Neuronal stem cell (in vitro differentiated cells): ENCODE results near the gene CAMKV.

Source experiments
- DNase-seq: peaks from one replicate; pipeline ENCODE4 v3.0.0-alpha.2; 2013; ENCODE audit warnings: low spot score
- H2AFZ ChIP-seq: one replicate; pipeline ENCODE4 v1.6.1; 2013; ENCODE audit warnings: mild to moderate bottlenecking, low read length, inconsistent platforms
- H2AK5ac ChIP-seq: 2 replicates; pipeline ENCODE4 v1.6.1; 2013; ENCODE audit warnings: low read depth, mild to moderate bottlenecking, inconsistent platforms, low read length, moderate library complexity, mixed read lengths
- H2BK120ac ChIP-seq: 2 replicates; pipeline ENCODE4 v1.6.1; 2013; ENCODE audit warnings: low read depth, mild to moderate bottlenecking, inconsistent platforms, low read length, moderate library complexity, mixed read lengths
- H2BK12ac ChIP-seq: one replicate; pipeline ENCODE4 v1.6.1; 2013; ENCODE audit warnings: low read length, inconsistent platforms
- H2BK15ac ChIP-seq: 2 replicates; pipeline ENCODE4 v1.6.1; 2013; ENCODE audit warnings: mild to moderate bottlenecking, low read length, inconsistent platforms, mixed read lengths
- H2BK5ac ChIP-seq: one replicate; pipeline ENCODE4 v1.6.1; 2013; ENCODE audit warnings: inconsistent platforms, mild to moderate bottlenecking, low read length, moderate library complexity
- H3K14ac ChIP-seq: one replicate; pipeline ENCODE4 v1.6.1; 2013; ENCODE audit warnings: low read length, inconsistent platforms
- H3K18ac ChIP-seq: 2 replicates; pipeline ENCODE4 v1.6.1; 2013; ENCODE audit warnings: low read length, inconsistent platforms
- H3K23ac ChIP-seq: 2 replicates; pipeline ENCODE4 v1.6.1; 2013; ENCODE audit warnings: low read depth, mild to moderate bottlenecking, mixed read lengths, low read length, inconsistent platforms; ENCODE audit not compliant: poor library complexity
- H3K27ac ChIP-seq: replicated peaks from 3 replicates; pipeline ENCODE4 v1.5.1; 2013; ENCODE audit warnings: low read length, inconsistent platforms
- H3K27me3 ChIP-seq, 3 experiments: 2 replicates each; pipeline ENCODE4 v1.6.1; 2013; ENCODE audit warnings: low read length in 3 of 3, mild to moderate bottlenecking in 2 of 3, inconsistent platforms in 1 of 3, low read depth in 1 of 3, mixed read lengths in 1 of 3, moderate library complexity in 1 of 3; ENCODE audit not compliant: control insufficient read depth in 3 of 3, insufficient read depth in 3 of 3
- H3K36me3 ChIP-seq, 2 donors: replicated peaks in 1 of 2; 2 replicates each; pipeline ENCODE4 v1.6.1; 2013; ENCODE audit warnings: low read length in 2 of 2; ENCODE audit not compliant: control insufficient read depth in 2 of 2, insufficient read depth in 2 of 2
- H3K4ac ChIP-seq: 2 replicates; pipeline ENCODE4 v1.6.1; 2013; ENCODE audit warnings: inconsistent platforms, mild to moderate bottlenecking, low read length, moderate library complexity
- H3K4me1 ChIP-seq, 2 donors: 1 replicate in 1 of 2; 2 replicates in 1 of 2; pipeline ENCODE4 v1.6.1; 2013; ENCODE audit warnings: low read length in 2 of 2, low read depth in 1 of 2; ENCODE audit not compliant: control insufficient read depth in 2 of 2, insufficient read depth in 1 of 2
- H3K4me2 ChIP-seq: one replicate; pipeline ENCODE4 v1.6.1; 2013; ENCODE audit warnings: mild to moderate bottlenecking, low read length, inconsistent platforms; ENCODE audit not compliant: insufficient read depth, poor library complexity, severe bottlenecking
- H3K4me3 ChIP-seq, 2 donors: 2 replicates each; pipeline ENCODE4 v1.5.1; 2013; ENCODE audit warnings: low read length in 2 of 2, mild to moderate bottlenecking in 2 of 2, inconsistent platforms in 1 of 2, moderate library complexity in 1 of 2
- H3K79me1 ChIP-seq: one replicate; pipeline ENCODE4 v1.6.1; 2013; ENCODE audit warnings: low read depth, mild to moderate bottlenecking, inconsistent platforms, low read length, moderate library complexity
- H3K9ac ChIP-seq: one replicate; pipeline ENCODE4 v1.6.1; 2013; ENCODE audit warnings: mild to moderate bottlenecking, low read depth, low read length, inconsistent platforms; ENCODE audit not compliant: poor library complexity
- H3K9me3 ChIP-seq, 2 donors: replicated peaks in 1 of 2; 2 replicates each; pipeline versions ENCODE3 to v1.6.1; 2013; ENCODE audit warnings: low read length in 2 of 2, mild to moderate bottlenecking in 2 of 2, inconsistent platforms in 1 of 2, low read depth in 1 of 2, mixed read lengths in 1 of 2, moderate library complexity in 1 of 2; ENCODE audit not compliant: control insufficient read depth in 2 of 2, insufficient read depth in 1 of 2
- H4K8ac ChIP-seq: one replicate; pipeline ENCODE4 v1.6.1; 2013; ENCODE audit warnings: low read depth, mild to moderate bottlenecking, inconsistent platforms, low read length, moderate library complexity
- H4K91ac ChIP-seq: one replicate; pipeline ENCODE4 v1.6.1; 2013; ENCODE audit warnings: low read length, low read depth, mild to moderate bottlenecking, inconsistent platforms; ENCODE audit not compliant: poor library complexity
- WGBS, 2 donors: extraction: QIAGEN DNeasy Blood & Tissue Kit; methylation state at CpG; one replicate each; pipeline ENCODE4 v1.1.7; 2013; ENCODE audit warnings: missing lambda C conversion rate in 2 of 2, mixed read lengths in 1 of 2; ENCODE audit not compliant: insufficient read length in 2 of 2, insufficient replicate concordance in 1 of 2; ENCODE audit errors: extremely low coverage in 2 of 2; 5-methylcytosine and 5-hydroxymethylcytosine counted together

The CAMKV gene

GRCh38 chr3:49856181-49857005, 13.3 kb downstream of the CAMKV start, which contains the start of gene TRAIP:
Gene TRAIP, minus strand, starts transcription at chr3:49856564. Its CDS starts 111 bp downstream, at chr3:49856453.
- Histone ChIP-seq H2AK5ac (peak within 1 kb of the TSS; percentile 93), H3K27me3 (no peaks in the 10 kb centered on the region), H4K91ac (no peak within 1 kb of the TSS), H2AFZ (peak within 1 kb of the TSS; percentile 88), H2BK5ac (peak within 1 kb of the TSS; percentile 85), H3K4me1 (peaks cover 5 to 8% of the 10 kb centered on the region in 2 donors), H2BK15ac (no peak within 1 kb of the TSS), H3K36me3 (peaks cover 10 to 32% of the 10 kb centered on the region in 2 donors), H2BK12ac (no peak within 1 kb of the TSS), H3K14ac (peak within 1 kb of the TSS; percentile 73), H3K9ac (peak within 1 kb of the TSS; percentile 98), H3K4ac (no peak within 1 kb of the TSS), H3K4me2 (peak within 1 kb of the TSS; percentile 99), H3K23ac (peak within 1 kb of the TSS; percentile 68), H3K18ac (peak within 1 kb of the TSS; percentile 96), H3K27ac (peak within 1 kb of the TSS; percentile 49), H4K8ac (peak within 1 kb of the TSS; percentile 95), H2BK120ac (peak within 1 kb of the TSS; percentile 68), H3K9me3 (no peaks in the 10 kb centered on the region), H3K4me3 (peak within 1 kb of the TSS; percentile 61 to 97), H3K79me1 (peaks cover 6% of the 10 kb centered on the region)
- no CpG with 5 or more reads among the region's 52 CpGs for WGBS, 2 donors
- DNase-seq = peak; percentile 96

DNA sequence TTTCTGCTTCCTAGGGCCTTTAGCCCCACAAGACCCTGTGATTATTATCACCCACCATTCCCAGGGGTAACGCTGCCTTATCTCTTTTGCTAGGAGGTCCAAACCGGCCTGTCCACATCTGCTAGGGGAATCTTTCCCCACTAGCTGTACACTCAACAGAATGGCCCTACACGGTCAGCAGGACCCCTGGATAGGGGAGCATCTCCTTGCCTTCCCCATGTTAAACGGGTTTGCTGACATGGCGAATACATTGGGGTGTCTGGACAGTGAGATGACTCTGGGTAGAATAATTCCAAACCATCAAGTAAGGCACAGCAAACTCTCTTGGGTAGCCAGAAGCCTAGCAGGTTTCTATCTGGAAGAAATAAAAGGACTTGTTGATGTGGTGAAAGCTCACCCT, 14.0 kb downstream of the CAMKV start:
- Histone ChIP-seq H3K27me3 (no peaks in the 10 kb centered on the region), H3K4ac (no peak overlapping the region), H3K9ac (peak overlapping the region; percentile 30), H3K36me3 (peaks cover 7 to 27% of the 10 kb centered on the region in 2 donors), H2AK5ac (no peak overlapping the region), H3K23ac (no peak overlapping the region), H2BK120ac (no peak overlapping the region), H4K8ac (no peak overlapping the region), H2BK5ac (no peak overlapping the region), H3K4me2 (peak overlapping the region; percentile 88), H3K4me1 (peaks cover 5 to 8% of the 10 kb centered on the region in 2 donors), H3K14ac (no peak overlapping the region), H2BK12ac (no peak overlapping the region), H3K18ac (no peak overlapping the region), H2BK15ac (no peak overlapping the region), H3K9me3 (no peaks in the 10 kb centered on the region), H3K4me3 (peak overlapping the region; percentile 61 to 97), H3K27ac (no peak overlapping the region), H3K79me1 (peaks cover 6% of the 10 kb centered on the region), H4K91ac (no peak overlapping the region), H2AFZ (no peak overlapping the region)
- no peak for DNase-seq
- WGBS, 2 donors = no CpG with 5 or more reads among the region's 5 CpGs

GRCh38 chr3:49845694-49846093, 24.0 kb downstream of the CAMKV start:
- Histone ChIP-seq H3K4me3 (no peak overlapping the region), H2AK5ac (no peak overlapping the region), H3K4ac (no peak overlapping the region), H3K4me1 (peaks cover 0 to 2% of the 10 kb centered on the region in 2 donors), H3K14ac (no peak overlapping the region), H3K27me3 (no peaks in the 10 kb centered on the region), H3K18ac (no peak overlapping the region), H2BK120ac (no peak overlapping the region), H3K36me3 (peaks cover 47 to 70% of the 10 kb centered on the region in 2 donors), H2AFZ (no peak overlapping the region), H3K4me2 (no peak overlapping the region), H2BK12ac (no peak overlapping the region), H2BK15ac (no peak overlapping the region), H2BK5ac (no peak overlapping the region), H3K9ac (no peak overlapping the region), H4K8ac (no peak overlapping the region), H3K9me3 (peaks cover 0 to 1% of the 10 kb centered on the region in 2 donors), H3K79me1 (no peaks in the 10 kb centered on the region), H3K23ac (no peak overlapping the region), H3K27ac (no peak overlapping the region), H4K91ac (no peak overlapping the region)
- no CpG with 5 or more reads among the region's 3 CpGs for whole genome bisulfite sequencing, 2 donors
- no peak for DNase-seq

GRCh38 chr3:49844464-49845183, 25.1 kb downstream of the CAMKV start:
- Histone ChIP-seq H2BK5ac (no peak overlapping the region), H3K14ac (no peak overlapping the region), H2BK120ac (no peak overlapping the region), H3K36me3 (peaks cover 54 to 79% of the 10 kb centered on the region in 2 donors), H3K4ac (no peak overlapping the region), H2BK12ac (no peak overlapping the region), H4K8ac (no peak overlapping the region), H3K18ac (no peak overlapping the region), H3K27me3 (no peaks in the 10 kb centered on the region), H3K9ac (no peak overlapping the region), H3K9me3 (peaks cover 0 to 1% of the 10 kb centered on the region in 2 donors), H3K4me3 (no peak overlapping the region), H3K4me2 (no peak overlapping the region), H3K4me1 (peaks cover 0 to 2% of the 10 kb centered on the region in 2 donors), H2AFZ (no peak overlapping the region), H3K27ac (no peak overlapping the region), H4K91ac (no peak overlapping the region), H2AK5ac (no peak overlapping the region), H2BK15ac (no peak overlapping the region), H3K23ac (no peak overlapping the region), H3K79me1 (no peaks in the 10 kb centered on the region)
- no CpG with 5 or more reads among the region's 5 CpGs for WGBS, 2 donors
- DNase-seq = no peak
